Left renal cortex interstitium (tissue), 4 donors: ENCODE results near the gene SLC12A1. TPM values are rescaled to one million over a fixed set of nuclear protein-coding genes. Genes with fewer than 3 reads are reported as not detected.

Experiments
- DNase-seq, 4 donors: peaks; one replicate each; pipeline ENCODE4 v3.0.0-alpha.2; 2013; ENCODE audit warnings: low read depth in 4 of 4, low spot score in 2 of 4, missing footprints in 1 of 4
- polyA plus RNA-seq, 4 donors: library from polyadenylated mRNA; unstranded; fragments of 120-200 nt; gene quantifications; one replicate each; pipeline ENCODE4 v1.2.1, GENCODE V29; 2013; ENCODE audit not compliant: insufficient read length in 4 of 4

The SLC12A1 gene
- polyA plus RNA-seq, 4 donors, result 384 to 563 (median 484) TPM

GRCh38 chr15:48340111-48340510 is 134.0 kb downstream of the SLC12A1 start:
- no peak for DNase-seq

- DNase-seq, result no peak
Observed at GRCh38 chr15:48343865-48344264, 137.8 kb downstream of the SLC12A1 start.

DNA sequence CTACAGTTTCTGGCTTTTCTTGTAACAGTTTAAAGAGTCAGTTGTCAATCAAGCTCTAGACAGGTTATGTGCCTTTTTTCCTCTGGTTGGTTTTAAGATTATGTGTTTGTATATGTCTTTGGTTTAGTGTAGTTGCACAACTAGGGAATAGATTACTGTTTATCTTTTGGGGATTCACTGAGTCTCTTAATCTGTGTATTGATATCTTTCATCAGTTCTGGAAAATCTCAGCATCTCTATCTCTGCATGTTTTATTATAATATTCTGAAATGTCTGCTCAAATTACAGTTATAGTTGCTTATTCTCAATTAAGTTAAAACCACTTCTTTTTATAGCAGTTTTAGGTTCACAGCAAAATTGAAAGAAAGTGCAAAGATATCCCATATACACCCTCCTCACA is 139.4 kb downstream of the SLC12A1 start:
- DNase-seq, result no peak

GRCh38 chr15:48352474-48353072 is 146.5 kb downstream of the SLC12A1 start:
- peak in 2 of 4 donors; percentile 25 to 65 for DNase-seq

Other genes starting within 250 kb of the SLC12A1 start
- 1 to 10 TPM in 1 of 4 donors, under 1 TPM in 3; 0.30 to 1.3 (median 0.48) TPM for gene SLC24A5, start 85.3 kb upstream of the SLC12A1 start, polyA plus RNA-seq
- 100 to 1,000 TPM in 2 of 4 donors, 10 to 100 TPM in 2; 70.1 to 150 (median 100) TPM for gene MYEF2, start 28.0 kb upstream of the SLC12A1 start, polyA plus RNA-seq
- under 1 TPM in 3 of 4 donors, not detected in 1; 0.10 to 0.11 (median 0.10) TPM for gene CTXN2, start 14.6 kb upstream of the SLC12A1 start, polyA plus RNA-seq
- 100 to 1,000 TPM; 139 to 194 (median 172) TPM for gene DUT, start 125.1 kb downstream of the SLC12A1 start, polyA plus RNA-seq